GM21825 (cell line): ENCODE measurements around the gene HPN.
"Not testable (repeated sequence)": the region's sequence is repeated elsewhere in the genome, so short reads cannot be mapped to it uniquely, and the experiment has no call there.

ENCODE experiments used
- ATAC-seq: cut with Tn5 transposase; IDR thresholded peaks from one replicate; pipeline ENCODE4 v1.9.1; 2021; ENCODE audit warnings: mild to moderate bottlenecking, moderate library complexity; ENCODE audit not compliant: unreplicated experiment

Gene HPN

GRCh38 chr19:35027009-35027408 is 14.5 kb upstream of the HPN start:
- no peak for ATAC-seq

DNA sequence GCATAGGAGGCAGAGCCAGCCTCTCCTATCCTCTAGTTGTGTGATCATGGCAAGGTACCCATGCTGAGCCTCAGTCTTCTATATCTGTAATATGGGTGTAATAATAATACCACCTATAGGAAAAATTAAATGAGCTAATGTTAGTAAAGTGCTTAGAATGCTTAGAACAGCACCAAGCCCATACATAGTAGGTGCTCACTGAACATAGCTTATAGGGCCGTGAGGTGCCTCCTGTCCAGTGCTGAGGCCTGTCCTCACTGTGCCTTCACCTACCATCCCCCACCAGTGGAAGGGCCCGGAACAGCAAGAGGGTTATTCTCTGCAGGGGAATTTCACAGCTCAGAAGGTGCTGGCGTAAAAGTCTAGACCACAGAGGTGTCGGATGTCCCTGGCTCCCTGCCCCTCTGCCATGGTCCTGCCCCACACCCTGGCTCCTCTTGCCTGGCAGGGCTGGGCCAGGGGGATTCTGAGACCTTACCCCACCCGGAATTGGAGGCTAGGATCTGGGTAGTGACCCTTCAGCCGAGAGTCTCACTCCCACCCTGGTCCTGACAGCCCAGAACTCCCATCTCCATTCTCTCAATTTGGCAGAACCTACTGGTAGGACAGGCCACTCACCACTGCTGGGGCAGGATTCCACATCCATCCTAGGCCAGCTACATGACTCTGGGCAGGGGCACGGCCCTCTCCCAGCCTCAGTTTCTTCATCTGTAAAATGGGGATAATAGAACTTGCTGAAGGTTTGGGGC is 13.5 kb upstream of the HPN start:
- ATAC-seq: no peak

DNA sequence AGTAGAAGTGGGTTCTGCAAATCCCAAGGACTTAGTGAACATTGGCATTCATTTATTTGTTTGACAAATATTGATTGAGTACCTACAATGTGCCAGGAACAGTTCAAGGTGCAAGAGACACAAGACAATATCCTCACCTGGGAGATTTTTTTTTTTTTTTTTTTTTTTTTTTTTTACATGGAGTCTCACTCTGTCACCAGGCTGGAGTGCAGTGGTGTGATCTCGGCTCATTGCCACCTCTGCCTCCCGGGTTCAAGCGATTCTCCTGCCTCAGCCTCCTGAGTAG is 13.0 kb upstream of the HPN start:
- ATAC-seq: not testable (repeated sequence)

DNA sequence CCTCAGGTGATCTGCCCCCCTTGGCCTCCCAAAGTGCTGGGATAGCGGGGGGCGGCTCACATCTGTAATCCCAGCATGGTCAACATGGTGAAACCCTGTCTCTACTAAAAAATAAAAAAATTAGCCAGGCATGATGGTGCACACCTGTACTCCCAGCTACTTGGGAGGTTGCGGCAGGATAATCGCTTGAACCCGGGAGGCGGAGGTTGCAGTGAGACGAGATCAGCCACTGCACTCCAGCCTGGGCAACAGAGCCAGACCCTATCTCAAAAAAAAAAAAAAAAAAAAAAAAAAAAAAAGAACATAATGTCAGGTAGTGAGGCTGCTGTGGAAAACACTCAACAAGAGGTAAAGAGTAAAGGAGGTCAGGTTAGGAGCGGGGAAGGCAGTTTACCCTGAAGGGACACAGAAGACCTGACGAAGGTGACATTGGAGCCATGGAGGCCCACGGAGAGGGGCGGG is 12.2 kb upstream of the HPN start:
- not testable (repeated sequence) for ATAC-seq

- no peak for ATAC-seq
Observed at GRCh38 chr19:35029737-35030256, 11.7 kb upstream of the HPN start.

DNA sequence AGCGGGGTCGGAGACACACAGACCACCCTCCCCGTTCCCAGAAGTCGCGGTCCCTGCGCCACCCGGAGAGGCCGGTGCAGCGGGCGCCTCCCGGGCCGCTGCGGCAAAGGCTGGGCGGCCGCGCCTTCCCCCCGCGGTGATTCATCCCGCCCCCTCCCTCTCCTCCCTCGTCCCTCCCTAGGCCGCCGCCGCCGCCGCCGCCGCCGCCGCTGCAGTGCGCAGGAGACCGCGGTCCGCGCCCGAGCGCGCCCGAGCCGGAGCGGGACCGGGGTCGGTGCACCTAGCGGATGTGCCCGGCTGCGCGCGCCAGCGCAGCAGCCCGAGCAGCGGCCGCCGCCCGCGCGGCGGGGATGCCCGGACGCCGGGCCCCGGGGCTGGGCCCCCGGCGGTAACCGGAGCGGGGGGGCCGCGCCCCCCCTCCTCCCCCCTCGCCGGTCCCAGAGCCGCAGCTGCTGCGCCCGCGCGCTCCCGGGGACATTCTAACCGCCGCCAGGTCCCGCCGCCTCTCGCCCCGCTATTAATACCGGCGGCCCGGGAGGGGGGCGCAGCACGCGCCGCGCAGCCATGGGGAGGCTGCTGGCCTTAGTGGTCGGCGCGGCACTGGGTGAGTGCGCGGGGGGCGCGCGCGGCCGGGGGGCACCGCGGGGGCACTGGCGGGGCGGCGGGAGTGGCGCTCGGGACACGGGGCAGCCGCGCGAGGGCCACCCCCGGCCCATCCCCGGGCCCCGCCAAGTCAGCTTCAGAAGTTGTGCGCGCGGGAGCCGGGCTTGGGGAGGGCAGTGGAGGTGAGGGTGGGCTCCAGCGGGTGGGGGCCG is 11.1 kb upstream of the HPN start, which contains the start of gene SCN1B:
Gene SCN1B (plus strand): TSS at position 214 of the 815 bp plus-strand sequence. CDS start 351 bp downstream, at position 565.
- ATAC-seq: no peak

DNA sequence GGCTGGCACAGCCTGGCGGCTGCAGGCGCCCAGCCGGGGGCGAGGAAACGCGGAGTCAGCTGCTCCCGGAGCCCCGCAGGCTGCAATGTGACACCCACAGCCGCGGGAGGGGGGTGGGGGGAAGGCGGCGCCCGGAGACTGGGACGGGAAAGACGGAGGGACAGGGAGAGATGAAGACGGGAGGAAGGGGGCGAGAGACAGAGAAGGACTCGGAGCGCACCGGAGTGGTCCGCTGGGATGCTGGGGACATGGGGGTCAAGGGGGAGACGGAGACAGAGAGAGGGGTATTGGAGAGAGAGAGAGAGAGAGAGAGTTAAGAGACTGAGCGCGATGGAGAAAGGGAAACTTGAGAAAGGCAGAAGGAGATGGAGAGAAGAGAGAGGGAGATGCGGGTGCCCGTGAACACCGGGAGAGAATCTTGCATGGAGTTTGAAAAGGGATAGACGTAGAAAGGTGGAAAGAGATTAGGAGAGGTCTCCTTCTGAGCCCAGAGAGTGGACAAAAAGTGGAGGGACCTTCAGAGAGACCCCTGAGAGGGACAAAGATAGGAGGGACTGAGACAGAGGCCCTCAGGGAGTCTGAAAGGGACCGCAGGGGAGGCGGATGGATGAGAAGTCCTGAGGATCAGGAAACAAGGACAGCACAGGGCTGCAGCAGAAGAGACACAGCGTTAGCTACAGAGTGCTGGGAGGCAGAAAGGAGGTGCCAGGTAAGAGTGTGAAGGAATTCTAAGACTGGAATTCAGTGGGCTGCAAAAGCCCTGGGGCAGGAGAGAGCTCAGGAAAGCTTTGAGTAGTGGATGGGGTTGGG is 10.2 kb upstream of the HPN start:
- ATAC-seq: no peak

DNA sequence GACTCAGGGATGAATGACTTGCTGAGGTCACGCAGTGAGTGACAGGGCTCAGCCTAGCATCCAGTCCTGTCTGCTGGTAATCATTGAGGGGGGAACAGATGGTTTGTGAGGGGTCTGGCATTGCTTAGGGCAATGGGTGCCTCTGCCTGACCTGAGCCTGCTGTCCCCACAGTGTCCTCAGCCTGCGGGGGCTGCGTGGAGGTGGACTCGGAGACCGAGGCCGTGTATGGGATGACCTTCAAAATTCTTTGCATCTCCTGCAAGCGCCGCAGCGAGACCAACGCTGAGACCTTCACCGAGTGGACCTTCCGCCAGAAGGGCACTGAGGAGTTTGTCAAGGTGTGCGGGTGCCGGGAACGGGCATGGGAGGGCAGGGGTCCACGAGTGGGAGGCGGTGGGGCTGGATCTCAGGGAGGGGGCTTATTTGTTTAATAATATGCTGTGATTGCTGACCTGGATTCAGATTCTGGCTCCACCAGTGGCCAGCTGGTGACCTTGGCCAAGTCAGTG is 9.1 kb upstream of the HPN start:
- no peak for ATAC-seq

GRCh38 chr19:35033067-35034004 is 8.2 kb upstream of the HPN start:
- no peak for ATAC-seq

- no peak for ATAC-seq
Observed at GRCh38 chr19:35034005-35034502, 7.5 kb upstream of the HPN start.

DNA sequence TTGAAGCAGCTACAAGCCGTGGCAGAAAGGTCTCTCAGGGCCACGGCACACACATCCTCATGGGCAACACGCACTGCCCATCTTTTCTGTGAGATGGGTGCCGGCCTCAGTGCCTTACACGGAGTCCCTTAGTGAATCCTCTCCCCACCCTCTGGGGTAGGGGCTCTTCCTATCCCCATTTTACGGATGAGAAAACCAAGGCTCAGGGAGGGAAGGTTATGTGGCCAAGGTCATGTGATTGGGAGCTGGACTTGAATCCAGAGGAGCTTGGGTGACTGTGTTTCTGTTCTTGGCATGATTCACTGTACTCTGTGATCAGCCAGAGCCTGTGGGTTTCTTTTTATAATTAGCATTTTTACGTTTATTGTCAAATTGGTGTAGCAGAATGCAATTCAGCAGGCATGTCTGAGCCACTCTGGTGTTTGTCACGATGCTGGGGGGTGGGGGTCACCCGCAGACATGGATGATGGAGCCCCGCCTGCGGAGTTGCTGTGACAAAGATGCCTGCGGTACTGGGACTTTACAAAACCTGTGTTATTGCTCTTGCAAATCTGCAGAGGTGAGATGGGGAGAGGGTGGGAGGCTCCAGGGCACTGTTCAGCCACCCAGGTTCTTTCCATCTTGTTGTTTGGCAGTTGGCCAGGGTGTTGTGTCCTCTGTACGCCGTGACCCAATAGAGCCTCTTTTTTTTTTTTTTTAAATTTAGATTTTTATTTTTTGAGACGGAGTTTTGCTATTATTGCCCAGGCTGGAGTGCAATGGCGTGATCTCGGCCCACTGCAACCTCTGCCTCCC is 6.7 kb upstream of the HPN start:
- no peak for ATAC-seq

DNA sequence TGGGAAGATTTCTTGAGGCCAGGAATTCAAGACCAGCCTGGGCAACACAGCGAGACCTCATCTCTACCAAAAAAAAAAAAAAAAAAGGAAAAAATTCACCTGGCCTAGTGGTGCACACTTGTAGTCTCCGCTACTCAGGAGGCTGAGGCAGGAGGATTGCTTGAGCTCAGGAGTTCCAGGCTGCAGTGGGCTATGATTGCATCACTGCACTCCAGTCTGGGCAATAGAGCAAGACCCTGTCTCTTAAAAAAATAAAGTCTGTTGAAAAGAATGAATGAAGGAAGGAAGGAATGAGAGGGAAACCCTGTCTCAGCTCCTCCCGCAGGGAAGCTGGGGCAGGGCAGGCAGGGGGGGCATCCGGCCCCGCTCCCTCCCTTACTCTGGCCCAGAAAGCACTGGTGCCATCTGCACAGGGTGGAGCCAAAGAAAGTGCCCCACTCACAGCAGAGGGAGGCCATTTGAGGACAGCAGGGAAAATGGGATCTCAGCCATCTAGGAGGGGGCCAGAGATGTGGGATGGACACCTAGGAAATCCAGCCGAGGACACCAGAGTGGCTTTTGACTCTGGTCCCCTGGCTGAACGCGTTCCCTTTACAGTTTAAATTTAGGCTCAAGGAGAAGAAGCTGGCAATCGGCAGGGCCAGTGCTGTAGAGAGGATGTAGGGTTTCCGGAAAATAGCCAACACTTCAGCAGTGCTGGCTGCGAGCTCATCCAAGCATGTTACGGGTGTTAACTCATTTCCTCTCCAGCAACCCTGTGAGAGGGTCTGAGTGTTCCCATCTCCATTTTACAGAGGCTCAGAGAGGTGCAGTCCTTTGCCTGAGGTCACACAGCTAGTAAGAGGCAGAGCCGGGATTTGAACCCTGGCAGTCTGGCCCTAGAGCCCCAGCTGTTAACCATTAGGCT is 3.6 kb upstream of the HPN start:
- ATAC-seq: no peak

- no peak for ATAC-seq
Observed at GRCh38 chr19:35038623-35039512, 2.7 kb upstream of the HPN start.

DNA sequence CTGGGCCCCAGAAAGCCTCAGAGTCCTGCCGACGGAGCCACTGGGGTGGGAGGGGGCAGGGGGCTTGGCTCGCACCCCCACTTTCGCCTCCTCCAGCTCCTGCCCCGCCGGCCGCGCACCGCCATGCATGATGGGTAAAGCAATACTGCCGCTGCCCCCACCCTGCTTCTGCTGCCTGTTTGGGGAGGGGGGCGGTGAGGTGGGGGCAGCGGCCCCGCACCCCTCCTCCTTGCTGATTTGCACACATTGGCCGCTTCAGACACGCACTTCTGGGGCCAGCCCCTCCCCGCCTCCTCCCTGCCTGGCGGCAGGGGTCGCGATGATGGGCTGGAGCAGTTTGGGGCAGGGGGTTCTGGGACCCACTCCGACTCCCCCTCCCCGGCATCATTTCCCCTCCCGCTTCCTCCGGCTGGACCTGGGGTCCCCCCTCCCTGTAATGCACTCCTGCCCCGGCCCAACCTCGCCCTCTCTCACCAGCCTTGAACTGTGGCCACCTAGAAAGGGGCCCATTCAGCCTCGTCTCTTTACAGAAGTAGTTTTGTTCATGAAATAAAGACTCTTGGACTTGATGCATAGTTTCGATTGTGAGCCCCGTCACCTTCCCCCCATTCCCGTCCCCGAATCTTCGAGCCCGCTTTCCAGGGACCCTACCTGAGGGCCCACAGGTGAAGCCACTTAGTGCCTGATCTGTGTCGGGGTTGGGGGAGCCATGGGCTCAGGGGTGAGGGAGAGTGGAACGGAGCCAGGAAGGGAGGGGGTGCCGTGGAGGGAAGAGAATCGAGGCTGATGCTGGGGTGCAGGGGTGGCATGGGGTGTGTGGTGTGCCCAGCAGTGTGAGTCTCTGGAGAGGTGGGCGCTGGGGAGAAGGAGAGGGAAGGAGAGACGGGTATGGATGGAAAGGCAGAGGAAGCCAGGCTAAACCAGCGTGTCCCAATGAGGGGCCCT is 1.4 kb upstream of the HPN start:
- no peak for ATAC-seq

DNA sequence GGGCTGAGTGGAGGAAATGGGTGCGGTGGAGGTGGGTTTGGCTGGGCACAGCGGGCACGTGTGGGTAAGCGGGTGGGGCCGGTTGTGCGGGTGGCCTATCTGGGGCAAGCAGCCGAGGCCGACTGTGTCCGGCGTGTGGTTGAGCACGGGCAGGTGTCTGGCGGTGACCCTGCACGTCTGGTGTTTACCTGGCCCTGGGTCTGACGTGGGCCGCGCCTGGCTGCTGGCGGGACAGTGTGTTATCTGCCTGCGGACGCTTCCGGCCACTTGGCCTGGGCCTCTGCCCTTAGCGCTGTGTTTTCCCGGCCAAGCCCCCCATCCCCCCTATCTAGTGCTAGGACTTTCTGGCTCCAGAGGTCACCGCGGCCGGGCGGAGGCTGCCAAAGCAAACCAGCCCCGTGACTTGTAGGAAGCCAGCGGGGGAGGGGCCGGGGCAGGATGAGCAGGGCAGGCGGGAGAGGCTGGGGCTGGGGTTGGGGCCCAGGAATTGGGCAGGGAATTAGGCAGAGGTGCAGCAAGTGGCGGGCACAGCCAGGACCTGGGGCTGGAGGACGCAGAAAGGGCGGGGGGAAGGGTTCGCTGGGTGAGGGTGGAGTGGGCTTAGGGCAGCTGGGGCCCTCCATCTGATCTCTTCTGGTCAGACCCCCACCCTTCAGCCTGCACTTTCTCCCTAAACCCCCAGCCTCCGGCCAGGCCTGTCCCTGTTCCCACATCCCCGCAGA is 534 bp upstream of the HPN start:
- ATAC-seq: no peak
